Measurements from ENCODE around the gene NR5A2.

NR5A2 gene

GRCh38 chr1:200028586-200029034, 1.1 kb downstream of the NR5A2 start:
- peak overlapping the region; percentile 62 for H3K4me3 ChIP-seq (replicated peaks; ENCODE audit: low read depth, low read length)
- DNase-seq (ENCODE audit: low read depth), result no peak
- no peak for TF ChIP-seq CTCF (IDR thresholded peaks at IDR 0.05; ENCODE audit: low read length, missing control alignments)

- no peak for TF ChIP-seq CTCF (IDR thresholded peaks at IDR 0.05; ENCODE audit: low read length, missing control alignments)
- DNase-seq (ENCODE audit: low read depth), result no peak
These were observed 1.7 kb downstream of the NR5A2 start for GRCh38 chr1:200029035-200029821.

GRCh38 chr1:200029822-200030152, 2.3 kb downstream of the NR5A2 start:
- TF ChIP-seq CTCF (IDR thresholded peaks at IDR 0.05; ENCODE audit: low read length, missing control alignments), result no peak
- peak overlapping the region; percentile 62 for H3K4me3 ChIP-seq (replicated peaks; ENCODE audit: low read depth, low read length)
- no peak for DNase-seq (ENCODE audit: low read depth)

More at GRCh38 chr1:200029035-200029821, 1.7 kb downstream of the NR5A2 start:
- H3K4me3 ChIP-seq (replicated peaks; ENCODE audit: low read depth, low read length), result peak overlapping the region; percentile 62

- TF ChIP-seq CTCF (IDR thresholded peaks at IDR 0.05; ENCODE audit: low read length, missing control alignments), result no peak
- no peak for DNase-seq (ENCODE audit: low read depth)
- H3K4me3 ChIP-seq (replicated peaks; ENCODE audit: low read depth, low read length), result no peak overlapping the region
These were observed 3.3 kb downstream of the NR5A2 start for GRCh38 chr1:200030791-200031190.

- peak; percentile 26 for TF ChIP-seq CTCF (IDR thresholded peaks at IDR 0.05; ENCODE audit: low read length, missing control alignments)
- no peak for DNase-seq (ENCODE audit: low read depth)
- H3K4me3 ChIP-seq (replicated peaks; ENCODE audit: low read depth, low read length), result no peak overlapping the region
These were observed 6.2 kb downstream of the NR5A2 start for GRCh38 chr1:200033511-200034261.

- no peak for DNase-seq (ENCODE audit: low read depth)
- TF ChIP-seq CTCF (IDR thresholded peaks at IDR 0.05; ENCODE audit: low read length, missing control alignments), result no peak
- H3K4me3 ChIP-seq (replicated peaks; ENCODE audit: low read depth, low read length), result no peak overlapping the region
These were observed 6.7 kb downstream of the NR5A2 start for GRCh38 chr1:200034262-200034557.

Measured in fibroblast of pulmonary artery (primary cell).